ENCODE results near the gene CYYR1. TPM values are rescaled to one million over a fixed set of nuclear protein-coding genes. Genes with fewer than 3 reads are reported as not detected.

The CYYR1 gene
- not detected in 2 replicates for total RNA-seq

DNA sequence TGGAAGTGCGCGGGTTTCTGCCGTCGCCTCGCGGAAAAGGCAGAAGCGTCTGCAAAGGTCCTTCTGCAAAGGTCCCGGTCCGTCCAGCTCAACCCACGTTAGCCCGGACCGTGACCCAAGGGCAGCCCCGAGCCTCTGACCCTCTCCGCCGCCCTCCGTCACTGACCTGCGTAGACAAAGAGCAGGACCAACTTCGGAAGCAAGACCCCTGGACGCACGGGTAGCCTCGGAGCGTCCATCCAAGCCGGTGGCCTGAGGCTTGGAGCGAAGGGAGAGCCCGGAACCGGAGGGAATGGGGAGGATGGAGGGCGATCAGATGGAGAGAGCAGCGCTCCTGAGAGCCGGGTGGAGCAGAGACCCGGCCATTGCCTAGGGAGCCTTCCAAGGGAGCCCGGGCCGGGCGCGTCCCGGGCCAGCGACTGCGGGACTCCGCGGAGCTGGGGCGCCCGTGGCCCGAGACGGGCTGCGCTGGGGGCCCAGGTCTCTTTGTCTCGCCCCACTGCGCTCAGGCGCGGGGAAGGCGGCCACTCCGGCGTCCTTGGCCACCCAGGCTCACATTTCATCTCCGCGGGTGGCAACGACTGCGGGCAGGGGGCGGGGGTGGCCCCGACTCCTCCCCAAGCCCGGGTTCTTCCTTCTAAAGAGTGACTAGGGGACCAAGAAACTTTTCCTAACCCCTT is at the start of gene CYYR1:
Gene CYYR1 (minus strand): TSS at position 585 of the 680 bp plus-strand sequence. CDS start 346 bp downstream, at position 239.
- intact Hi-C loops (cut with micrococcal nuclease), result no loop called here

DNA sequence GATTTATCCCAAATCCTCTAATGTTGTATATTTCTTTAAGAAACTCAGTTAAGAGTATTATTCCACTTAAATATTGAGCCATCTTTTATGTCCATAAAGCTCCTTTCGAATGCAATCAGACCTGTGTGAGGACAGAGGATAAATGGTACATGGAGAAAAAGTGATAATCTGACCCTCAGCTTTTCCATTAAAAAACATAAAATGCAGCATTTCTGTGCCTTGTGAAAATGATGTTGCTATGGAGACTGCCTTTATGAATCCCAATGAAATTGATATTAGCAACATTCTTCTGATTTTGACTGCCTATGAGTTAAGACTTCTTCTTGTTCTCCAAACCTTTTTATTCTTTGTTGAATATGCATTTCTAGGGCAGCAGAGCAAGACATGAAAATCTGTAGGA is 44.1 kb upstream of the CYYR1 start:
- intact Hi-C loops (cut with micrococcal nuclease), result no loop called here

- intact Hi-C loops (cut with micrococcal nuclease), result no loop called here
Observed at GRCh38 chr21:26614251-26614650, 41.2 kb upstream of the CYYR1 start.

DNA sequence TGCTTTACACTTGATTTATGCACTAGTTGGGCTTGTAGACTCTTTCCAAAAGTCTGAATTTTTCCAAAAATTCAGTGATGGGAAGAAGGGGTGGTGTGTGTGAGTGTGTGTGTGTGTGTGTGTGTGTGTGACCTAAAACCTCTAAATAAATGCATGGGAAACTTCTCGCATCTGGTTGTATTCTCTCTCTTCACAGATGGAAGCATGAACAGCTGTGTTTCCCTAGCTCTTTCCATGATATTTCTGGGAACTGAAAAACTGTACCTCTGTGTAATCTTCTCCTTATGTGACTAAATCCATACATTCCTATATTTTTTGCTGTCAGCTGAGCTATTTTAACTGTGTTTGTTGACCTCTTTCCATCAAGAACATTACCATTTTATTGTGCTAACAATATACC is 26.2 kb upstream of the CYYR1 start:
- intact Hi-C loops (cut with micrococcal nuclease), result no loop called here

GRCh38 chr21:26597981-26598380 is 24.9 kb upstream of the CYYR1 start:
- intact Hi-C loops (cut with micrococcal nuclease), result no loop called here

- intact Hi-C loops (cut with micrococcal nuclease), result no loop called here
Observed at GRCh38 chr21:26597031-26597430, 23.9 kb upstream of the CYYR1 start.

DNA sequence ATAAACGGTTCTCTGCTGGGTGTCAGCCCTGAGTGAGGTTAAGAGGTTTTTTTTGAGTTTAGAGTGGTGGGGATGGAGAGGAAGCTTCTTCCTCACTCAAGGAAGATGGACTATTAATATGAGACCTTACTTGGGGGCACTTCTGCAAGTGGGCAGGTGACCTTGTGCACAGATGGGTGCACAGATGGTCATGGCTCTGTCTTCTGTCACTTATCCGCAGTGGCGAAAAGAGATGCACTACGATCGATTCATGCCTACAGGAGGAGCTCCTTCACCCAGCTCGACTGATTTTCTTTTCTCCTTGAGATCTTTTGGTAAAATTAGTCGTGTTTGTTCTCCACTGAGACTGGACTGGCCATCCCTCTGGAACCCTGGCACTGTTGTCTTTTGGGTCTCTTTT is 22.9 kb upstream of the CYYR1 start:
- intact Hi-C loops (cut with micrococcal nuclease), result no loop called here

- intact Hi-C loops (cut with micrococcal nuclease), result no loop called here
Observed at GRCh38 chr21:26593800-26594199, 20.7 kb upstream of the CYYR1 start.

- intact Hi-C loops (cut with micrococcal nuclease), result no loop called here
Observed at GRCh38 chr21:26591543-26591942, 18.5 kb upstream of the CYYR1 start.

DNA sequence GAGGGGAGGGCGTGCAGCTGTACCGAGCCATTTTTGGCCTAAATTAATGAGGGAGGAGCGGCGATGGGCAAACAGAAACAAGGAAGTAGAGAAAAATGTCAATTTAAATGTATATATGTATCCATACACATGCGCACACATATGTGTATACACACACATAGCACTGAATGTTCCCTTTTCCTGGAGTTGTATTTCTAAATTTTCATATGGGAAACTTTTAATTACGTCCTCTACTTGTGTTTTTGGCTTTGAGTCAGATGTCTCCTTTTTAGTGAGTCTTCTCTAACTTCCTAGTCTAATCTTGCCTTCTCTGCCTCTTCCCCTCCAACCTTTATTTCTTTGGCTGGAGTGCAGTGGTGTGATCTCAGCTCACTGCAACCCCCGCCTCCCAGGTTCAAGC is 15.4 kb upstream of the CYYR1 start:
- intact Hi-C loops (cut with micrococcal nuclease), result no loop called here

GRCh38 chr21:26587736-26588201 is 14.7 kb upstream of the CYYR1 start:
- intact Hi-C loops (cut with micrococcal nuclease), result no loop called here

DNA sequence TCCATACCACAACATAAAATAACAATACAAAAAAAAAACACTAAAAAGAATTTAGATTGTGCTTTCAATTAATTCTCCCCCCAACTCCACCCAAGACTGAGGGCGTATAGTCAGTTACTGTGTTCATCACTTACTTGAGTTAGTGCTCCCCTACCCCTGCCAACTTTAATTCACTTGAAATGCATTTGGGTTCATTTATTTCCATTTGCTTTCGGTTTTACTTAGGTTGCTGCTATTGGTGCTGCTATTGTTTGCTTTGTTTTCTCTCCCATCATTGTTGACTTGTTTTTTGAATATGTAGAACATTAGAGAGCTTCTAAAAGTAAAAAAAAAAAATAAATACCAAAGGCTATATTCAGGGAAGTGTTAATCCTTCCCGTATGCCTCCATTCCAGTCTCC is 10.7 kb upstream of the CYYR1 start:
- intact Hi-C loops (cut with micrococcal nuclease), result no loop called here

- intact Hi-C loops (cut with micrococcal nuclease), result no loop called here
Observed at GRCh38 chr21:26581818-26582217, 8.7 kb upstream of the CYYR1 start.

- intact Hi-C loops (cut with micrococcal nuclease), result no loop called here
Observed at GRCh38 chr21:26572076-26572701, 897 bp downstream of the CYYR1 start.

DNA sequence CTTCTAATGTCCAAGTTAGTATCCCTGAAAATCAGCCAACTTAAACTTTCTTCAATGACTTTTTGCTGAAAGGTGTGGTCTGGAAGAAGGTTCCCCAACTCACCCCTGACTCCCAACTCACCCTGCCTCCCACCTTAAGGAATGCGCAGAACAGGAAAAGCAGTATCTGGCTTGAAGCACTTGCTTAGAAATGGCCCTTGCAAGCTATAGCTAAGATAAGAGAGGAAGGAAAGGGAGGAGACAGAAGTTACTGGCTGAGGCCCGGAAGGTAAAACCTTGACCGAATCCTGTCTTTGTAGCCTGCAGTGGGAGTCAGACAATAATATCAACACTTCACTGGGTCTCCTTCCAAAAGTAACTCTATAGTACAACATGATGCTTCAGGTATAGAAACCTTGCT is 2.9 kb downstream of the CYYR1 start:
- intact Hi-C loops (cut with micrococcal nuclease), result no loop called here

- intact Hi-C loops (cut with micrococcal nuclease), result no loop called here
Observed at GRCh38 chr21:26565546-26565945, 7.5 kb downstream of the CYYR1 start.

DNA sequence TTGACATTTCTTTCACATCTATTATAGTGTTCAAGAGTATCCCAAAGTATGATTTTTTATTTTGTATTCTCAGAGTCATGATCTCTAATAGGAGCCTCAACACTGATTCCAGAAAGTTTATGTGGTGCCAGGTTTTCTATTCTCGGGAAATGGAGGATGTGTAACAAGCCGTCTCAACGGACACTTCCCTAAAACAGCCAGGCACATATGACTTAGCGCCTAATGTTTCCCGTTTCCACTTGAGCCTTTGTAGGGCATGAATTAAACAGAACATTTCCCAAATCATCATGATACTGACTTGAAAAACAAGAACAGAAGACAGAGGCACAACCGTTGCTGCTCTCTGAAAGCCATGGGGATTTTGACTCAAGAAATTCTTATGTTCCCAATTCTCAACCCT is 8.0 kb downstream of the CYYR1 start:
- intact Hi-C loops (cut with micrococcal nuclease), result no loop called here

- intact Hi-C loops (cut with micrococcal nuclease), result no loop called here
Observed at GRCh38 chr21:26563856-26564503, 9.1 kb downstream of the CYYR1 start.

DNA sequence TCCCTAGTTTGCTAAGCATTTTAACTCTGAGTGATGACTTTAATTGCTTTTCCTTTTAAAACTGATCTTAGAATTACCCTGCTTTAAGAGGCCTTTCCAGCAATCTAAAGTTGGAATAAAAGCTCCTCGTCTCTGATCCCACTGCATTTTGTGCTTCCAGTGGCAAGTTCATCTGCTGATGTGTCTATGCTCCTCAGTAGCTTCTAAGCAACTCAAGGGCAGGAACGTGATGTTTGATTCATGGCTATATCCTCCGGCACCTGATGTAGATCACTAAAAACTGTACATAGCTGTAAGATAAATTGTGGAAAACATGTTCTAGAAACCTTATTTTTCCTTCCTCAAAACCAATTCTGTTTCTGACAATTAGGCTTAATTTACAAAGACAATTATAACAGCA is 12.5 kb downstream of the CYYR1 start:
- intact Hi-C loops (cut with micrococcal nuclease), result no loop called here

DNA sequence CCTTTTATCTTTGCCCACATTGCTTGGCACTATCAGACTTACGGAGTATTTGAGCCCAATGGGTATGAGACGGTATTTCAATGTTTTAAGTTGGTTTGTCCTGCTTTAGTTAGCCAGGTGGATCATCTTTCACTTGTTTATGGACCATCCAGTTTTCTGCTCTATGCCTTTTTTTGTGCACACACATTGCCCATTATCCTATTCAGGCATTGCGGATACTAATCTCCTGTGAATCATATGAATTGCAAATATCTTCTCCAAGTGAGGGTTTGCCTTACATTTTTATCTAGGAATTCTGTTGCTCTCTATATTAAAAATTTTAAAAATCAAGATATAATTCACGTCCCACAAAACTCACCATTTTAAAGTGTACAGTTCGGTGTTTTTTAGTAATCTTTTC is 14.0 kb downstream of the CYYR1 start:
- intact Hi-C loops (cut with micrococcal nuclease), result no loop called here

DNA sequence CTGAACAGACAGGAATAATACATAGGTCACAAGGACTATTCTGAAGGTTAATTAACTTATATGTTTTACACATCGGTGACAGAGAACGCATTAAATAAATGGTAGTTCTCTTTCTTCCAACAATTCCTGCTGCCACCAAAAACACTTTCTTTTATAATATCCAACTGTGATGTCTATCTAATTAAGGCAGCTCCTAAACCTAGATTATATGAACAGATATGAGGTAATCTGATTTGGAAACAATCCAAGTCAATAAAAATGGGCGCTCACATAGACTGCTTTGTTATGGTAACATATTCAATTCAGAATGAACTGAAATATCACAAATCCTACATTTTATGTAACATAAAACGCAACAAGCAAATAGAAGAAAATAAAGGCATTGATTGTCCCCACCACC is 16.0 kb downstream of the CYYR1 start:
- intact Hi-C loops (cut with micrococcal nuclease), result no loop called here

GRCh38 chr21:26555540-26556146 is 17.4 kb downstream of the CYYR1 start:
- intact Hi-C loops (cut with micrococcal nuclease), result no loop called here

All from T-helper 1 cell treated with Interleukin-12 subunit alpha and Interleukin-12 subunit beta and Interleukin-4 antibody, amounts not matched to agents 30 ng/mL and 1 ng/mL, for 36 hours (primary cell).